ENCODE results near the gene B4GALT2.

Gene B4GALT2

GRCh38 chr1:43978551-43979260 is at the start of gene B4GALT2:
B4GALT2 (plus strand) TSS chr1:43979210; CDS start chr1:43981161, 1,951 bp downstream.
- peak; percentile 36 for DNase-seq

- no peak for DNase-seq
Measured at GRCh38 chr1:43930168-43930948, 48.7 kb upstream of the B4GALT2 start.

- DNase-seq = no peak
Measured at GRCh38 chr1:43930949-43931275, 48.1 kb upstream of the B4GALT2 start.

GRCh38 chr1:43931711-43932660 is 47.0 kb upstream of the B4GALT2 start:
- no peak for DNase-seq

- peak; percentile 72 for DNase-seq
Measured at GRCh38 chr1:43932786-43933385, 46.1 kb upstream of the B4GALT2 start.

- no peak for DNase-seq
Measured at GRCh38 chr1:43933386-43934100, 45.5 kb upstream of the B4GALT2 start, which contains the start of gene ARTN. ARTN (plus strand) TSS chr1:43933801; CDS start chr1:43935657, 1,856 bp downstream.

GRCh38 chr1:43934101-43934985 is 44.7 kb upstream of the B4GALT2 start:
- DNase-seq = peak; percentile 37

- DNase-seq = no peak
Measured at GRCh38 chr1:43934986-43935324, 44.1 kb upstream of the B4GALT2 start.

GRCh38 chr1:43935711-43936427 is 43.1 kb upstream of the B4GALT2 start:
- DNase-seq = no peak

GRCh38 chr1:43936431-43937151 is 42.4 kb upstream of the B4GALT2 start:
- DNase-seq = no peak

- no peak for DNase-seq
Measured at GRCh38 chr1:43937179-43937865, 41.7 kb upstream of the B4GALT2 start.

GRCh38 chr1:43938383-43938782 is 40.6 kb upstream of the B4GALT2 start:
- no peak for DNase-seq

GRCh38 chr1:43938892-43939587 is 40.0 kb upstream of the B4GALT2 start:
- DNase-seq = no peak

GRCh38 chr1:43942411-43942810 is 36.6 kb upstream of the B4GALT2 start:
- peak; percentile 0 for DNase-seq

- DNase-seq = peak; percentile 0
Measured at GRCh38 chr1:43944860-43945259, 34.1 kb upstream of the B4GALT2 start.

GRCh38 chr1:43945674-43946235 is 33.3 kb upstream of the B4GALT2 start:
- DNase-seq = peak; percentile 0

- peak; percentile 92 for DNase-seq
Measured at GRCh38 chr1:43946236-43947060, 32.6 kb upstream of the B4GALT2 start, which contains the start of gene IPO13. IPO13 (plus strand) TSS chr1:43946950; CDS start chr1:43947601, 651 bp downstream.
